ENCODE measurements around the gene TCF19. TPM values are rescaled to one million over a fixed set of nuclear protein-coding genes. Genes with fewer than 3 reads are reported as not detected.
"Not testable (repeated sequence)": the region's sequence is repeated elsewhere in the genome, so short reads cannot be mapped to it uniquely, and the experiment has no call there.

Gene TCF19
- total and polyA plus RNA-seq, 2 experiments from 2014 or later = 3.7 to 7.3 TPM

- Histone ChIP-seq H3K4me3 (no peak overlapping the region), H3K9me3 (ENCODE audit: low read depth) (no peaks in the 10 kb centered on the region), H3K36me3 (no peaks in the 10 kb centered on the region), H3K27ac (no peak overlapping the region), H3K27me3 (no peaks in the 10 kb centered on the region), H3K4me1 (ENCODE audit: low read depth) (no peaks in the 10 kb centered on the region)
- no peak for DNase-seq (ENCODE audit: low read depth in 1 of 2, low spot score in 1 of 2)
- TF ChIP-seq CTCF (IDR thresholded peaks at IDR 0.05; ENCODE audit: low read depth, low read length) = no peak
Measured at GRCh38 chr6:31186052-31186734, 27.8 kb downstream of the TCF19 start.

GRCh38 chr6:31187780-31188194 is 29.4 kb downstream of the TCF19 start:
- no peaks in the 10 kb centered on the region for H3K9me3 ChIP-seq (ENCODE audit: low read depth)
- no peak for DNase-seq (ENCODE audit: low read depth in 1 of 2, low spot score in 1 of 2)
- no peak for TF ChIP-seq CTCF (IDR thresholded peaks at IDR 0.05; ENCODE audit: low read depth, low read length)
- no peak overlapping the region for H3K4me3 ChIP-seq
- no peaks in the 10 kb centered on the region for H3K4me1 ChIP-seq (ENCODE audit: low read depth)
- H3K36me3 ChIP-seq = no peaks in the 10 kb centered on the region
- no peak overlapping the region for H3K27ac ChIP-seq
- no peaks in the 10 kb centered on the region for H3K27me3 ChIP-seq

- H3K4me3 ChIP-seq; H3K4me1 ChIP-seq (ENCODE audit: low read depth); H3K27ac ChIP-seq; H3K36me3 ChIP-seq; H3K27me3 ChIP-seq; DNase-seq (ENCODE audit: low read depth in 1 of 2, low spot score in 1 of 2); H3K9me3 ChIP-seq (ENCODE audit: low read depth): not testable (repeated sequence)
Measured at GRCh38 chr6:31189223-31189622, 30.8 kb downstream of the TCF19 start.

- Histone ChIP-seq H3K36me3 (no peaks in the 10 kb centered on the region), H3K27me3 (no peaks in the 10 kb centered on the region), H3K4me1 (ENCODE audit: low read depth) (no peaks in the 10 kb centered on the region), H3K27ac (no peak overlapping the region), H3K9me3 (ENCODE audit: low read depth) (no peaks in the 10 kb centered on the region), H3K4me3 (no peak overlapping the region)
- TF ChIP-seq CTCF (IDR thresholded peaks at IDR 0.05; ENCODE audit: low read depth, low read length) = no peak
- DNase-seq (ENCODE audit: low read depth in 1 of 2, low spot score in 1 of 2) = no peak
Measured at GRCh38 chr6:31190488-31190887, 32.1 kb downstream of the TCF19 start.

GRCh38 chr6:31192431-31193105 is 34.2 kb downstream of the TCF19 start:
- not testable (repeated sequence) for H3K9me3 ChIP-seq (ENCODE audit: low read depth); H3K27ac ChIP-seq; H3K27me3 ChIP-seq; H3K4me1 ChIP-seq (ENCODE audit: low read depth); H3K36me3 ChIP-seq; H3K4me3 ChIP-seq
- peak; percentile 61 to 81 for DNase-seq (ENCODE audit: low read depth in 1 of 2, low spot score in 1 of 2)
- peak; percentile 68 for TF ChIP-seq CTCF (IDR thresholded peaks at IDR 0.05; ENCODE audit: low read depth, low read length)

GRCh38 chr6:31193206-31193605 is 34.8 kb downstream of the TCF19 start:
- no peak for DNase-seq (ENCODE audit: low read depth in 1 of 2, low spot score in 1 of 2)
- H3K4me3 ChIP-seq = no peak overlapping the region
- H3K36me3 ChIP-seq = no peaks in the 10 kb centered on the region
- H3K9me3 ChIP-seq (ENCODE audit: low read depth) = no peaks in the 10 kb centered on the region
- TF ChIP-seq CTCF (IDR thresholded peaks at IDR 0.05; ENCODE audit: low read depth, low read length) = no peak
- H3K27ac ChIP-seq = no peak overlapping the region
- no peaks in the 10 kb centered on the region for H3K27me3 ChIP-seq
- no peaks in the 10 kb centered on the region for H3K4me1 ChIP-seq (ENCODE audit: low read depth)

All from cardiac muscle cell (in vitro differentiated cells and primary cell).